GM21723 (cell line): Measurements from ENCODE around the gene ARHGAP31.

Experiments used
- ATAC-seq: cut with Tn5 transposase; IDR thresholded peaks from one replicate; pipeline ENCODE4 v1.9.1; 2021; ENCODE audit warnings: mild to moderate bottlenecking, moderate library complexity; ENCODE audit not compliant: unreplicated experiment

Gene ARHGAP31

DNA sequence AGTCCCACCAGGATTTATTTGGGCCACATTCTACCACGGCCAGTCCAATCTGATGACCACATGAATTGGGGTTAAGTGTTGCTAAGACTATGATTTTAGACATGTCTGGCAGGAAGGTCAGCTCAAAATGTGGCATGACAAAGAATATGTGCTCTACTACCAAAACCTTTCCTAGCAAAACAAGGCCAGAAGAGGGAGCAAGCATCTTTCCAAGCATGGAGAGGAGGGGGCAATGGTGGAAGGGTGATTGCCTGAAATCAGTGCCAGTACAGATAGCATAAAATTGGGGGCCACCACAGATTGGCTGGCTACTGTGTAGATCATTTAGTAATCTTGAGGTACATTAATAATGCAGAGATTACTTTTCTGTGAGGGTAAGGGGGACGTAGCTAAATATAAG lies 126.0 kb downstream of the ARHGAP31 start:
- no peak for ATAC-seq

DNA sequence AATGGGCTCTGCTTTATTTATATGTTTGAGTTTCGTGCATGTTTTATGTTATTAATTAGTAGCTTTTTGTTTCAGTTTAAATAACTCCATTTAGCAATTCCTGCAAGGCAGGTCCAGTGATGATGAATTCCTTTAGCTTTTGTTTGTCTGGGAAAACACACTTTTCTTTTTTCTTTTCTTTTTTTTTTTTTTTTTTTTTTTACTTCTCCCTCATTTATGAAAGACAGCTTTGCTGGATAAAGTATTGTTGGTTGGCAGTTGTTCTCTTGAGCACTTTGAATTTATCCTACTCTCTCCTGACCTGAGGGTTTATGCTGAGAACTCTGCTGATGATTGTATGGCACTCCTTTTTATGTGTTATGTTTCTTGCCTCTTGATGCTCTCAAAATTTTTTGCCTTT lies 133.5 kb downstream of the ARHGAP31 start:
- no peak for ATAC-seq

DNA sequence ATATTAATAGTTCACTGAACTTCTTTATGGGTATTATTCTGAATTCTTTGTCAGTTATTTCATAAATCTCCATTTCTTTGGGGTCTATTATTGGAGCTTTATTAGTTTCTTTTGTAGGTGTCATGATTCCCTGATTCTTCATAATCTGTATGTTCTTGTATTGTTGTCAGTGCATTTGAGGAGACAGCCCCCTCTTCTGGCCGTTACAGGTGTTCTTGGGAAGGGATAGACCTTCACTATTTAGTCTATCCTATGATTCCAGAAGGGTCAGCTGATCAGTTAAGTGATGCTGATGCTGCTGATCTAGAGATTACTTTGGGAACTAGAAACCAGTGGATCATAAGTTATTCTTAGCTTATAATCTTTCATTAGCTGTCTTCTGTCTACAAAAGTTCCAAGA lies 134.4 kb downstream of the ARHGAP31 start:
- no peak for ATAC-seq

DNA sequence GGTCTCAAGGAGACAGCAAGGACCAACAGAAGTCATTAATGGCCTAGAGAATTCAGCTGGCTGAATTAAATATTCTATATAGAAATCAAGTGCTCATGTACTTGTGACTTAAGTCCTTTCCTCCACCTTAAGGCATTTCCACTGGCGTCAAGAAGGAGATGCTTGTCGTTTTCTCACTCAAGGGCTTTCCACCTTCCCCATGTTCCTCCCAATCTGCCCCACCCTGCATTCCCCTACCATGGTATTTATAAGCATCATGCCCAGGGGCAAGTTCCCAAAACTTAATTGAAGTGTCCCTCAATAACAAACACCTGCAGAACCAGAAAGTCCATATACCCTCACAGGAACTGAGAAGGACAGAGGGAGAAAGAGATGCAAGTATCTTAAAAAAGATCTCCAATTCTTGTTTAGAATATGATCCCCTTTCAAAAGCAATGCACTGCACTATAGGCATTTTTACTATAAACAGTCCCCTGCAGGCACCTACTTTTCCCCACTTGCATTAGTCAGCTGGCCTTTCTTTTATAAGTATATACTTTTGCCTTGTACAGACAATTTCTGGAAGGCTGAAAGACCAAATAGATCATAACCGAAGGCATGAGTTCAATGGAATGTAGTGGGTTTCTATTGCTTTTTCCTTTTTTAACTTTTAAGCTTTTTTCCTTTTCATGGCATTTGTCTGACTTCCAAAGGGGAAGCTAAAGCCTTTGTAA lies 139.6 kb downstream of the ARHGAP31 start:
- ATAC-seq: no peak

DNA sequence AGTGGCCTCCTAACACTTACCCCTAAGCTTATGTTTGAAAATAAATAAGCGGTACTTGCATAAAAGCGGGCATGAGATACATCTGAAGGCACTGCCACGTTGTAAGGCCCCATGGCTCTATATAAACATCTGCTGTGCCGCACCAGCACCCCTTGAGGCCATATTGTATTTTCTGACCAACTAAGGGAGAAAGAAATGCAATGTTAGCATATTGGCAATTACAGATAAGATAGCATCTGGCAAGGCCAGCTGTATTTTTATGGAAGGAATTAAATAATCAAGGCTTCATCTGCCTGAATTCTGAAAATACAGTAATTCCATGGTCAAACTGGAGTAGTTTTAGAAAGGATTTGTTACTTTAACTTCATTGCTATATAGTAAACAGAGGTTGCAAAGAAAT lies 140.5 kb downstream of the ARHGAP31 start:
- no peak for ATAC-seq

DNA sequence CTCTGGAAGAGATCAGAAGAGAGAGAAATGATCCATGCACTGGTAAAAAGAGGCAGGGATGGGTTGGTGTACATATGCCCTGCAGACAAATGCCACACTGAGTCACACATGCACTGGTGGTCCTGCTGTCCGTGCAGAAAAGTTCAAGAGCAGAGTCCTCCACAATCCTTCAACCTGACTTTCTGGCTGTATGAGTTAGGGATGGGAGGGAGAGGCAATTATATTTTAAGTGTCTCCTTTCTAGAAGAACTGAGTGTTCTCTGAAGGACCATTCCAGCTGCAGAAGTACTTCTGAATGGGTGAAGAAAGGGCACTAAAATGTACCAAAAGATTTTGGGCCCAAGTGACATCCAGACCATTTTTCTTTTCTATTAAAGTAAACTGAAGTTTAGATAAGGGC lies 142.8 kb downstream of the ARHGAP31 start:
- ATAC-seq: no peak

DNA sequence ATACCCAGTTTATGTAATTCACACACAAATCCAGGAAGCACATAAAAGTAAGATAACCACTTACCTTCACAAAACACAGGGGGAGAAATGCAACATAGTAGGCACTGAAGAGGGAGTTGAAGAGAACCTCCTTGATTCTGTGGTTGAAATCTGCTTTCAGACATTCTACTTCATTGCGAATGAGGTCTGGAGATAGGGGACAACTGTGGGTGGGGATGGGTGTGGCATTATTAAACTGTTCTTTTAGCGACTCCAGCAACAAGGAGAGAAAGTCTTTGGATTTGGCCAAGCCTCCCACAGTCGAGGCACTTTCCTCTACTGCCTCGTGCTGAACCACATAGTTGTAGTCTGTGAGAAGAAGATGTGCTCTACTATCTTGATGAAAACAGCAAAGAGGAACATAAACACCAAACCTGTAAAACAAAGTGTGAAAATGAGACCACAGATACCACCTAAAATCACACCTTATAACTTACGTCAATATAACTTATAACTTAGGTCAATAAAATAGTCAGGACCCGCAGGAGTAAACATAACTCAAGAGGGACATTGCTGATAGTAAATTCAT lies 143.6 kb downstream of the ARHGAP31 start:
- no peak for ATAC-seq

DNA sequence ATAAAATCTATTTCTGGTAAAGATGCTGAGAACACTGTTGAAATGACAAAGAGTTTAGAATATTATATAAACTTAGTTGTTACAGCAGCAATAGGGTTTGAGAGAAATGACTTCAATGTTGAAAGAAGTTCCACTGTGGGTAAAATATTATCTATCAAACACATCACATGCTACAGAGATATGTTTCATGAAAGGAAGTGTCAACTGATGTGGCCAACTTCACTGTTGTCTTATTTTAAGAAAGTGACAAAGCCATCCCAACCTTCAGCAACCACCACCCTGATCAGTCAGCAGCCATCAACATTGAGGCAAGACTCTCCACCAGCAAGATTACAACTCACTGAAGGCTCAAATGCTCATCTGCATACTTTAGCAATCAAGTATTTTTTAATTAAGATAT lies 149.0 kb downstream of the ARHGAP31 start:
- no peak for ATAC-seq

DNA sequence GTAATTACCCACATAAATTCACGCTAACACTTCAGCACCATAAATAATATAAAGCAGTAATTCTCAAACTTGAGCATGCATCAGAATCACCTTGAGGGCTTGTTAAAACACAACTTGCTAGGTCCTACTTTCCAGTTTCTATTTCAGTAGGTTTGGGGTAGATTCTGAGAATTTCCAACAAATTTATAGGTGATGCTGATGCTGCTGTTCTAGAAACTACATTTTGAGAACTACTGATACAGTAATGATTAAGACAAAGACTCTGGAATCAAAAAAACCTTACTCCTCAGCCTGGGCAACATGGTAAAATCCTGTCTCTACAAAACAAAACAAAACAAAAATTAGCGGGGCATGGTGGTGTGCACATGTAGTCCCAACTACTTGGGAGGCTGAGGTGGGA lies 150.4 kb downstream of the ARHGAP31 start:
- no peak for ATAC-seq

DNA sequence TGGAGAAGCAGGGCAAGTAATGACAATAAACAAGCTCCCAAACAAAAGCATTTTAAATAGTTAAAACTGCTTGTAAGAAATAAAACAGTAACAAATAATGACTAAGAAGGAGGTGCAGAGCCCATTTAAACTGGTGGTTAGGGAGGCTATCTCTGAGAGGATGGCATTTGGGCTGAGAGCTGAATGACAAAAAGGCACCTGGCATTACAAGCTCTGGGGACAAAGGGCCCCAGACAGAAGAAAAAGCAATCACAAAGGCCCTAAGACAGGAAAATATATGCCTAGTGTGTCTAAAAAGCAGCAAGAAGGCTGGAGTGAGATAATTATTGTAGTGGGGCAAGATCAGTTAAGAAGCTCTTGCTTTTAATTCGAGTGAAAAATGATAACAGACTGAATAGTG lies 159.6 kb downstream of the ARHGAP31 start:
- ATAC-seq: no peak

DNA sequence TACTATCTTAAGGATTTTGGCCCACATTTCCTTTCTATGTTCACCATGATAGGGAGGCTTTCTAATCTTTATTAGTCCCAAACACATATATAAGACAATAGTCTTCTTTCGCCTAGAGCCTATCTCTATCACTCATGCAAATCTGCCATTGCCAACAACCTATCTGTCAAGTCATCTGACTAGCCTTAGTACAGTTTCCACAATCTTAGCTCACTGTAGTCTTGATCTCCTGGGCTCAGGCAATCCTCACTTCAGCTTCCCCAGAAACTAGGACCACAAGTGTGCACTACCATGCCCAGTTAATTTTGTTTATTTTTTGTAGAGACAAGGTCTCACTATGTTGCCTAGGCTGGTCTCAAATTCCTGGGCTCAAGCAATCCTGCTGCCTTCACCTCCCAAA lies 162.3 kb downstream of the ARHGAP31 start:
- ATAC-seq: no peak

DNA sequence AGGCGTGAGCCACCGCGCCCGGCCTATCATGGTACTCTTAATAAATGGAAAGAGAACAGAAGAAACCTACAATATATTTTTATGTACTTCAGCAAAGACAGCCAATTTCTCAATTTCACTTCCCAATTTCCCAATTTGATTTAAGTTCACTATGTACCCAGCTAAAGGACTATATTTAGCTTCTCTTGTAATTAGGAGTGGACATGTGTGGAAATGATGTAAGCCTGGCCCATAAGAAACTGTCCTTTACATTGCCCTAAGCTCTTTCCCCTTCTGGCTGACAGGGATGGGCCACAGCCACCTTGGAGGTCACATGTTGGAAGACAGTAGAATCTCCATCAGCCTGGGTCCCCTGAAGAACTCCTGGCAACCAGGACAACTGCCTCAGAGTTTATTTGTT lies 163.1 kb downstream of the ARHGAP31 start:
- no peak for ATAC-seq

DNA sequence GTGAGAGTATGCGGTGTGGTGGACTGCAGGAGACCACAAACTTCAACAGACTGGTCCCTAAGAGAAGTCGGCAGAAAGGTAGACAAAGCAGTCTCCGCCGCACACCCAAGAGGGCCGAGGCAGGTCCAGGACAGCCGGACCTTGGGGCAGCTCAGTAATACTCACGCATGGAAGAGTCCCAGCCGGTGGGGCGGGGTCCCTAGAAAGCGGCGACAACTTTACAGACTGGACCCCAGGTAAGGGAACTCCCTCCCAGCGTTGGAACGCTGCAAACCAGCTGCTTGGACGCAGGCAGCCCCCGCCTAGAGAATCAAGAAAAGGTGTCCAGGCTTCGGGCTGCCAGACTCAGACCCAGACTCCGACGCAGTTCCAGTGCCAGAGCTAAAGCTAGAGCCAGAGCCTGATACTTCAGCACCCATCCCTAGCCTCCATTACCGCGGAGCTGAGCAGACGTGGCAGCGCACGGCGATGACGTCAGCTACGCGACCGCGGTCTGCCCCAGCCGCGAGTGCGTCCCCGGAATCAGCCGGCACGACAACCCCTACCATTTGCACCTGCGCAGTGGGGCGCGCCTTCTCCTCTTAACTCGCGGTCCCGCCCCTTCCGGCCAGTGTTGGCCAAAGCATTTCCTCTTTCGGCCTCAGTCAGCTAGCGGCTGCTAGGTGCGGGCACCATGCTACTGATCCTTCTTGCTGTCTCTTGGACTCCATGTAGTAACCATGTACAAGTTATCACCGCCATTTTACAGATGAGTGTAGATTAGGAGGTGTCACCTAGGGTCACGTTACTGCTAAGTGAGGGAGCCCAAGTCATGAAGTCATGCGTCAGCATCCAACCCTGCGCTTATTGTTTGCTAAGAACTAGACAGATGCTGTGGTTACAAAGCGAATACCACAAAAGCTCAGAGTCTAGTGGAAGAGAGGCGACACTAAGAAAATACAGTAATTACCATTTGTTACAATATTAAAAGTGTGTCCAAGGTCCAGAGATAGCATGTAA lies 169.3 kb downstream of the ARHGAP31 start, which contains the start of gene TMEM39A:
Gene TMEM39A, minus strand, starts transcription at position 445 of the 999 bp plus-strand sequence. CDS start 1,541 bp downstream, outside the sequence.
- ATAC-seq: peak; percentile 93

DNA sequence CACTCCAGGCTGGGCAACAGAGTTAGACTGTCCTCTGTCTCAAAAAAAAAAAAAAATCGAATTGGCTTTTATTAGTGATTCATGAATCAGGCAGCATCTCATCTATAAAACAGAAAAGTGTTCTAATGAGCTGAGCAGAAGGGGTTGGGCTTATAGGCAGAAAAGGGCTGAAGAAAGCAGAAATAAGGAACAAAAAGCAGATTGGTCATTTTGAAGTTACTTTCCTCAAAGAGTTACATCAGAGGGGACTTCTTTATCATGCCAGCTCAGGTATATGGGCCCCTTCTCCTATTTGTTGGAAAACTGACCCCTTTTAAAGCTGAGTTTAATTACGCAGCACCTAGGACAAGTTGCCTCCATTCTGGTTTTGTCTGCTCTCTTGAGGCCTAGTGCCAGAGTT lies 173.9 kb downstream of the ARHGAP31 start:
- ATAC-seq: no peak

DNA sequence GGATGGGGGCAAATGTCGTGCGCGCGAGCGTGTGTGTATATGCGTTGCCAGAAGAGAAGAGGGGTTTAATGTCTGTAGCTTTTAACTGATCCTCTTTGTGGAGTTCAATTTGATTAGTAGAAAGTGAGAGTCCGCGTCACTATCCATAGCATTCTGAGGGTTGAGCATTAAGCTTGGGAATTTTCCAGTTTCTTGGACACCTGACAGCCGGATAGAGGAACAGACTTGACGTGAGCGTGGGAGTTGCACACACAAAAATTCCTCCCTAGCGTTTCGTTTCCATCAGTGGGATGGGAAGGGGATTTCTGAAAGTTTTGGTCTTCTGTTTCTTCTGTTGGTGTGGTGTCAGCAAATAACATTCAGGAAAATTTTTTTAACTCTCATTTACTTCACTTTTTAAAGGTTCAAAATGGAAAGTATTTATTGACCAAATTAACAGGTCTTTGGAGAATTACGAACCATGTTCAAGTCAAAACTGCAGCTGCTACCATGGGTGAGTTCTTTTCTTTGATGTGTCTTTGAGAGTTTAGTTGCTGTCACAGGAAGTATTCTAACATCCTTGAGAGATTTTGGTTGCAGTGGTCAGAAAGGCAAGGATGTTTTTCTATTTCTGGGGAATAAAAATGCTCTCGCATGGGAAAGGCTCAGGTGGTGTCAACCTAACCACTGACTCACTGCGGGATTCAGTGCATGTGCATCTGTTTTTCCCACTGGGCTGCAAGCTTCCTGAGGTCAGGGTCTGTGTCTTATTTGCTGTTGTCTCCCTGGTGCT lies 175.4 kb downstream of the ARHGAP31 start:
- ATAC-seq: no peak
